COR-L47 (cell line): Measurements from ENCODE around the gene B3GLCT.
"Not testable (repeated sequence)": the region's sequence is repeated elsewhere in the genome, so short reads cannot be mapped to it uniquely, and the experiment has no call there.

Experiments used
- DNase-seq: peaks from one replicate; lab custom pipeline; 2025; lab: John Stamatoyannopoulos, UW

Gene B3GLCT

GRCh38 chr13:31184451-31184850 lies 15.3 kb upstream of the B3GLCT start:
- no peak for DNase-seq

GRCh38 chr13:31184981-31185645 lies 14.7 kb upstream of the B3GLCT start:
- no peak for DNase-seq

- no peak for DNase-seq
These were observed 8.0 kb upstream of the B3GLCT start for GRCh38 chr13:31191748-31192147.

- no peak for DNase-seq
These were observed 7.5 kb upstream of the B3GLCT start for GRCh38 chr13:31192306-31192705.

- no peak for DNase-seq
These were observed 4.2 kb upstream of the B3GLCT start for GRCh38 chr13:31195616-31196015.

GRCh38 chr13:31196992-31197391 lies 2.8 kb upstream of the B3GLCT start:
- DNase-seq = no peak

GRCh38 chr13:31198519-31198918 lies 1.3 kb upstream of the B3GLCT start:
- DNase-seq = no peak

GRCh38 chr13:31199527-31199848 lies 287 bp upstream of the B3GLCT start:
- no peak for DNase-seq

- peak; percentile 43 for DNase-seq
These were observed 829 bp downstream of the B3GLCT start for GRCh38 chr13:31200637-31200971.

GRCh38 chr13:31201341-31202031 lies 1.7 kb downstream of the B3GLCT start:
- no peak for DNase-seq

GRCh38 chr13:31204592-31204991 lies 4.8 kb downstream of the B3GLCT start:
- peak; percentile 12 for DNase-seq

GRCh38 chr13:31207661-31208552 lies 8.1 kb downstream of the B3GLCT start:
- no peak for DNase-seq

- no peak for DNase-seq
These were observed 8.9 kb downstream of the B3GLCT start for GRCh38 chr13:31208559-31209122.

GRCh38 chr13:31209172-31209840 lies 9.5 kb downstream of the B3GLCT start:
- peak; percentile 97 for DNase-seq

GRCh38 chr13:31209841-31210210 lies 10.1 kb downstream of the B3GLCT start:
- no peak for DNase-seq

- DNase-seq = no peak
These were observed 14.0 kb downstream of the B3GLCT start for GRCh38 chr13:31213651-31214289.

GRCh38 chr13:31214435-31214834 lies 14.7 kb downstream of the B3GLCT start:
- no peak for DNase-seq

GRCh38 chr13:31216916-31217315 lies 17.1 kb downstream of the B3GLCT start:
- DNase-seq = not testable (repeated sequence)

GRCh38 chr13:31219909-31220598 lies 20.3 kb downstream of the B3GLCT start:
- DNase-seq = no peak

- DNase-seq = no peak
These were observed 21.3 kb downstream of the B3GLCT start for GRCh38 chr13:31221057-31221456.

GRCh38 chr13:31223215-31223614 lies 23.4 kb downstream of the B3GLCT start:
- DNase-seq = no peak
